HG02938 (cell line): ENCODE measurements around the gene STAP2.
"Not testable (repeated sequence)": the region's sequence is repeated elsewhere in the genome, so short reads cannot be mapped to it uniquely, and the experiment has no call there.

Source experiments
- ATAC-seq: cut with Tn5 transposase; IDR thresholded peaks from one replicate; pipeline ENCODE4 v1.9.1; 2021; ENCODE audit warnings: mild to moderate bottlenecking, moderate library complexity; ENCODE audit not compliant: unreplicated experiment

The STAP2 gene

GRCh38 chr19:4303819-4304537 is 34.6 kb downstream of the STAP2 start:
- ATAC-seq = no peak

GRCh38 chr19:4302243-4302640 is 36.4 kb downstream of the STAP2 start, which contains the start of gene TMIGD2:
Gene TMIGD2, minus strand, starts transcription at chr19:4302389. Its CDS starts 4 bp downstream, at chr19:4302385.
- no peak for ATAC-seq

GRCh38 chr19:4301590-4302242 is 36.9 kb downstream of the STAP2 start:
- no peak for ATAC-seq

GRCh38 chr19:4300589-4300988 is 38.0 kb downstream of the STAP2 start:
- ATAC-seq = no peak

- ATAC-seq = no peak
Observed at GRCh38 chr19:4298810-4299550, 39.6 kb downstream of the STAP2 start.

- ATAC-seq = no peak
Observed at GRCh38 chr19:4297901-4298809, 40.5 kb downstream of the STAP2 start.

GRCh38 chr19:4295972-4296771 is 42.5 kb downstream of the STAP2 start:
- no peak for ATAC-seq

- no peak for ATAC-seq
Observed at GRCh38 chr19:4294389-4294788, 44.2 kb downstream of the STAP2 start.

- ATAC-seq = no peak
Observed at GRCh38 chr19:4292515-4292914, 46.1 kb downstream of the STAP2 start.

GRCh38 chr19:4291184-4291732 is 47.4 kb downstream of the STAP2 start:
- ATAC-seq = no peak

GRCh38 chr19:4288091-4288777 is 50.4 kb downstream of the STAP2 start:
- ATAC-seq = no peak

GRCh38 chr19:4286141-4286540 is 52.5 kb downstream of the STAP2 start:
- ATAC-seq = not testable (repeated sequence)

GRCh38 chr19:4284974-4285373 is 53.7 kb downstream of the STAP2 start:
- no peak for ATAC-seq

GRCh38 chr19:4284176-4284958 is 54.3 kb downstream of the STAP2 start:
- ATAC-seq = no peak

GRCh38 chr19:4279530-4280422 is 58.9 kb downstream of the STAP2 start:
- ATAC-seq = no peak

GRCh38 chr19:4279267-4279529 is 59.4 kb downstream of the STAP2 start:
- ATAC-seq = no peak

- no peak for ATAC-seq
Observed at GRCh38 chr19:4278419-4279266, 60.0 kb downstream of the STAP2 start, which contains the start of gene SHD. Gene SHD, plus strand, starts transcription at chr19:4279266. Its CDS starts 798 bp downstream, at chr19:4280064.
